Loucy (cell line): ENCODE results near the gene KLHL17.
A peak's percentile ranks its signal among the peaks of the same experiment; 100 is the strongest.

Source experiments
- H2AFZ ChIP-seq: fragments of 200-600 bp; sonication (generic); 2 replicates; pipeline ENCODE4 v1.6.0; 2016; ENCODE audit warnings: antibody characterized with exemption, mild to moderate bottlenecking, low read length, moderate library complexity
- H3F3A ChIP-seq: fragments of 200-600 bp; 2 replicates; pipeline ENCODE4 v1.6.0; 2016; ENCODE audit warnings: antibody characterized with exemption, low read depth, mild to moderate bottlenecking
- H3K27me3 ChIP-seq: fragments of 200-600 bp; sonication (generic); 2 replicates; pipeline ENCODE4 v1.6.1; 2014; ENCODE audit warnings: low read length, mild to moderate bottlenecking; ENCODE audit not compliant: insufficient read depth, poor library complexity, severe bottlenecking
- H3K36me3 ChIP-seq: fragments of 200-600 bp; sonication (generic); 2 replicates; pipeline ENCODE4 v1.6.1; 2016; ENCODE audit warnings: low read length; ENCODE audit not compliant: insufficient read depth
- H3K4me1 ChIP-seq: fragments of 200-600 bp; sonication (generic); 2 replicates; pipeline ENCODE4 v1.5.1; 2014; ENCODE audit warnings: low read length, mild to moderate bottlenecking; ENCODE audit not compliant: insufficient read depth, poor library complexity, severe bottlenecking
- H3K4me2 ChIP-seq: fragments of 200-600 bp; sonication (generic); 2 replicates; pipeline ENCODE4 v1.6.0; 2014; ENCODE audit warnings: antibody characterized with exemption, low read length, low read depth, mild to moderate bottlenecking; ENCODE audit not compliant: poor library complexity, severe bottlenecking
- H3K4me3 ChIP-seq: fragments of 200-600 bp; sonication (generic); 2 replicates; pipeline ENCODE4 v1.5.1; 2014; ENCODE audit warnings: low read length, mild to moderate bottlenecking, mixed read lengths; ENCODE audit not compliant: poor library complexity, severe bottlenecking
- H3K79me2 ChIP-seq: fragments of 200-600 bp; sonication (generic); 2 replicates; pipeline ENCODE4 v1.6.1; 2014; ENCODE audit warnings: low read length; ENCODE audit not compliant: insufficient read depth
- H3K9ac ChIP-seq: fragments of 200-600 bp; sonication (generic); 2 replicates; pipeline ENCODE4 v1.6.0; 2014; ENCODE audit warnings: mild to moderate bottlenecking, low read depth, low read length, moderate library complexity; ENCODE audit not compliant: poor library complexity, severe bottlenecking
- H3K9me2 ChIP-seq: fragments of 200-600 bp; sonication (generic); replicated peaks from 2 replicates; pipeline ENCODE4 v1.6.1; 2016; ENCODE audit warnings: low read depth, low read length, mixed read lengths
- H3K9me3 ChIP-seq: fragments of 200-600 bp; sonication (generic); 2 replicates; pipeline ENCODE4 v1.6.1; 2014; ENCODE audit warnings: mild to moderate bottlenecking, antibody characterized with exemption, low read length, low read depth; ENCODE audit not compliant: insufficient read depth
- H4K20me1 ChIP-seq: fragments of 200-600 bp; sonication (generic); 2 replicates; pipeline ENCODE4 v1.6.0; 2014; ENCODE audit warnings: antibody characterized with exemption, low read length, mild to moderate bottlenecking; ENCODE audit not compliant: insufficient read depth, poor library complexity, severe bottlenecking
- EZH2phosphoT487 ChIP-seq: fragments of 200-600 bp; IDR thresholded peaks from 2 replicates; pipeline ENCODE4 v1.6.1; 2018; ENCODE audit warnings: antibody characterized with exemption, mild to moderate bottlenecking, moderate library complexity, borderline replicate concordance
- TF ChIP-seq, protein P1 (sequence below): fragments of 200-600 bp; sonication (generic); conservative IDR thresholded peaks from 2 replicates; pipeline ENCODE4 v1.5.1; 2014; ENCODE audit warnings: mild to moderate bottlenecking, antibody characterized with exemption, low read length

KLHL17 gene

DNA sequence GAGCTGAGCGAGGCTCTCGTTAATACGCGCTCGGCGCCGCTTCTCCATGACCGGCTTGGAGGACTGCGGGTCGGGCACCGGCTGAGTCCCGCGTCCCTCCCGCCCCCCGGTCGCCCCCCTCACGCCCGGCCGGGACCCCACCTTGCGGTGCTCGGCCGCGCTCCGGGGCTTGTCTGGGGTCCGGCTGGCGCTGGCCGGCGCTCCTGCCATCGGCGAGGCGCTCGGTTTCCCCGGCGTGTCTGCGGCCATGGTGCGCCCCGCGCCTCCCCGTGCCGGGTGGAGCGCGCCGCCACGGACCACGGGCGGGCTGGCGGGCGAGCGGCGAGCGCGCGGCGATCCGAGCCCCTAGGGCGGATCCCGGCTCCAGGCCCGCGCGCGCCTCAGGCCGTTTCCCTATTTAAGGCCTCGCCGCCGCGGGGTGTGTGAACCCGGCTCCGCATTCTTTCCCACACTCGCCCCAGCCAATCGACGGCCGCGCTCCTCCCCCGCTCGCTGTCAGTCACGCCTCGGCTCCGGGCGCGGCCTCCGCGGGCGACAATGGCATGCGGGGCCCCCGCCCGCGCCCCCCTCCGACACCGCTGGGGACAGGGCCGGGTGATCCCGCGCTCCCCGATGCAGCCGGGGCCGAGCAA is 39.5 kb downstream of the KLHL17 start, which contains the start of gene HES4:
Gene HES4, minus strand, starts transcription at position 373 of the 632 bp plus-strand sequence. Its CDS starts 124 bp downstream, at position 249.
- peak within 1 kb of the TSS; percentile 98 for H3K4me2 ChIP-seq
- H4K20me1 ChIP-seq = peaks cover 17% of the 10 kb centered on the region
- H3K9me3 ChIP-seq = no peaks in the 10 kb centered on the region
- TF ChIP-seq, protein P1, sequence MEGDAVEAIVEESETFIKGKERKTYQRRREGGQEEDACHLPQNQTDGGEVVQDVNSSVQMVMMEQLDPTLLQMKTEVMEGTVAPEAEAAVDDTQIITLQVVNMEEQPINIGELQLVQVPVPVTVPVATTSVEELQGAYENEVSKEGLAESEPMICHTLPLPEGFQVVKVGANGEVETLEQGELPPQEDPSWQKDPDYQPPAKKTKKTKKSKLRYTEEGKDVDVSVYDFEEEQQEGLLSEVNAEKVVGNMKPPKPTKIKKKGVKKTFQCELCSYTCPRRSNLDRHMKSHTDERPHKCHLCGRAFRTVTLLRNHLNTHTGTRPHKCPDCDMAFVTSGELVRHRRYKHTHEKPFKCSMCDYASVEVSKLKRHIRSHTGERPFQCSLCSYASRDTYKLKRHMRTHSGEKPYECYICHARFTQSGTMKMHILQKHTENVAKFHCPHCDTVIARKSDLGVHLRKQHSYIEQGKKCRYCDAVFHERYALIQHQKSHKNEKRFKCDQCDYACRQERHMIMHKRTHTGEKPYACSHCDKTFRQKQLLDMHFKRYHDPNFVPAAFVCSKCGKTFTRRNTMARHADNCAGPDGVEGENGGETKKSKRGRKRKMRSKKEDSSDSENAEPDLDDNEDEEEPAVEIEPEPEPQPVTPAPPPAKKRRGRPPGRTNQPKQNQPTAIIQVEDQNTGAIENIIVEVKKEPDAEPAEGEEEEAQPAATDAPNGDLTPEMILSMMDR = no peak
- TF ChIP-seq EZH2phosphoT487 = no peak
- H3K79me2 ChIP-seq = peaks cover 19% of the 10 kb centered on the region; the same call in 1 of the 2 replicates
- peak within 1 kb of the TSS; percentile 95 for H2AFZ ChIP-seq
- H3K4me1 ChIP-seq = peaks cover 49% of the 10 kb centered on the region
- H3F3A ChIP-seq = no peaks in the 10 kb centered on the region
- H3K4me3 ChIP-seq = peak within 1 kb of the TSS; percentile 85
- no peaks in the 10 kb centered on the region for H3K36me3 ChIP-seq
- H3K9me2 ChIP-seq = no peaks in the 10 kb centered on the region
- H3K27me3 ChIP-seq = no peaks in the 10 kb centered on the region
- H3K9ac ChIP-seq = peak within 1 kb of the TSS; percentile 81

DNA sequence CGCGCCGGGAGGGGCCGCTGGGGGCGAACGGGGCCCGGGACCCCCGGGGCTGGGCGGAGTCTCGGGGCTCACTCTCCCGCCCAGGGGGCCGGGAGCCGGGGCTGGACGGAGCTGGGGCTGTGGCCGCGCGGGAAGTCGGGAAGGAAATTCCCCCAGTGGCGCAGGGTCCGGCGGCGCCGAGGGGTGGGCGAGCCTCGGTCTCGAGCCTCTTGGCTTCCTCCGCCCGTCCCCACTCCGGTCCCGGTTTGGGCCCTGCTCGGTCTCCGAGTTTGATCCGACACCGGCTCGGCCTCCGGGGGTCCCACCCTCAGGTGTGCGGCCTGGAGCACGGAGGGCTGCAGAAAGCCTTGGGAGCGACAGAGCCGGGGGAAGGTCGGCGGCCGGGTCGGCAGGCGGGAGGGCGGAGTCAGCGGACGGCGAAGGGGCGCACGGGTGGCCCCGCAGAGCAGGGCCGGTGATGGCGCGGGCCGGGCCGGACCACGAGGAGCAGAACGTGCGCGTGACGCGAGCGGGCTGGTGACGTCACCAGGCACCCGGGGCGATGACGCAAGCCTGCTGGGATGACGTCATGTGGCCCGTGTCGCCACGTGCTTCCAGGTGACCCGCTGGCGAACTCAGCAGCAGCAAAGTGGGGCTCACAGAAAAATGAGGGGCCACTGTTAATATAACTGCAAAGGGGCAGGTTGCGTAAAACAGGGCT is 40.1 kb downstream of the KLHL17 start:
- no peaks in the 10 kb centered on the region for H3F3A ChIP-seq
- no peaks in the 10 kb centered on the region for H3K9me3 ChIP-seq
- peak overlapping the region; percentile 85 for H3K4me3 ChIP-seq
- peaks cover 17% of the 10 kb centered on the region for H4K20me1 ChIP-seq
- H2AFZ ChIP-seq = peak overlapping the region; percentile 95
- H3K9ac ChIP-seq = peak overlapping the region; percentile 81
- no peak for TF ChIP-seq EZH2phosphoT487
- TF ChIP-seq, protein P1 = no peak
- H3K4me2 ChIP-seq = peak overlapping the region; percentile 98
- H3K36me3 ChIP-seq = no peaks in the 10 kb centered on the region
- H3K9me2 ChIP-seq = no peaks in the 10 kb centered on the region
- H3K79me2 ChIP-seq = peaks cover 19% of the 10 kb centered on the region; the same call in 1 of the 2 replicates
- H3K4me1 ChIP-seq = peaks cover 55% of the 10 kb centered on the region
- no peaks in the 10 kb centered on the region for H3K27me3 ChIP-seq

DNA sequence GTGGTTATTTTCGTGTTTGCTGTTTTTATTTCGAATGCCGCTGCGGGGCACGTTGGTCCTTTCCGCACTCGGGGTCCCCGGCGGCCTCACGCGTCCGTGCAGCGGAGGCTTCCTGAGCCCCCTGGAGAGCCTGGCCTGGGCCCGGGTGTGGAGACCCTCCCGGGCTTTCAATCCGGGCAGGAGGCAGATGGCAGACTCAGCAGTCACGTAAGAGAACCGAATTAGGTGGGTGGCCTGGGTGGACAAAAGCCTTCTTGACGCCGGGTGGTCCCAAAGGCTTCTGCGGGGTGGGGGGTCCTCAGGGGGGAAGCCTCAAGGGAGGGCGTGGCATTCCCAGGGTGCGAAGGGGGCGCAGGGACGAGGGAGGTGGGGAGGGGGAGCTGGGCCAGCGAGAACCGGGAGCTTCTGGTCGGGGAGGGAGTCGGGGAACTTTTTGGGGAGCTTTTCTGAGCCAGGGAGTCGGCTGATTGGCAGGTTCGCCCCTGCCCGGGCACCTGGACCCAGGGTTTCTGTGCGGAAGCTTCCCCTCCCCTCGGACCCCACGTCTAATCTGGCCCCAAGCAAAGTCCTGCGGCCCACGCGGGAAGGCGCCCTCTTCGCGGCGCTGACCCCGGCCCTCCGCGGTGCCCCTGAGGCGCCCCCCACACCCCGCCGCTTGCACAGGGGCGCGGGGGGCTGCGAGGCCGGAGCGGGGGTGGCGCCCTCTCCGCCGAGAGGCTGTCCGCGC is 40.8 kb downstream of the KLHL17 start:
- Histone ChIP-seq H2AFZ (peak overlapping the region; percentile 66), H3F3A (no peaks in the 10 kb centered on the region), H3K4me1 (peaks cover 57% of the 10 kb centered on the region), H3K9me3 (no peaks in the 10 kb centered on the region), H3K9me2 (no peaks in the 10 kb centered on the region), H3K9ac (peak overlapping the region; percentile 81), H3K79me2 (peaks cover 19% of the 10 kb centered on the region; the same call in 1 of the 2 replicates), H3K4me3 (peak overlapping the region; percentile 85), H3K4me2 (peak overlapping the region; percentile 98), H4K20me1 (peaks cover 17% of the 10 kb centered on the region), H3K27me3 (no peaks in the 10 kb centered on the region), H3K36me3 (no peaks in the 10 kb centered on the region)
- no peak for TF ChIP-seq EZH2phosphoT487
- TF ChIP-seq, protein P1 = no peak
